ENCODE measurements around the gene MRPS11. TPM values are rescaled to one million over a fixed set of nuclear protein-coding genes. Genes with fewer than 3 reads are reported as not detected.

Gene MRPS11
- total RNA-seq, 1 donor from 2014 or later: 56.3 TPM

DNA sequence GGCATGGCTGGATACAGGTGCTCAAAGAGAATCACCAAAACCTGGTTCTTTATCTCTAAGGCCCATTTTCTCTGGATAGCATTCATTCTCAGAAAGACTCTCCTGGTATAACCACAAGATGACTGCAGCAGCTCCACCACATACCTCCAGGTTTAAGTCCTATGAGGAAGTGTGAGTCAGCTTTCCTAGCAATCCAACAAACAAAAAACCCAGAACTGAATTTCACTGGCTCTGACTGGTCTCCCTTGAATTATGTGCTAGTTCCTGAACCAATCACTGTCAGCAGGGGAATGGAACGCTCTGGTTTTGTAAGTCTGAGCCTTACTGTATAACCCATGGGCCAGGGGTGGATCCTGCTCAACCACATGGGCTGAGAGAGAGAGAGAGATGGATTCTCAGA, 27.5 kb upstream of the MRPS11 start:
- peaks cover 11% of the 10 kb centered on the region for H3K9me3 Mint-ChIP-seq
- H3K4me1 Mint-ChIP-seq: peaks cover 6% of the 10 kb centered on the region
- TF ChIP-seq, protein P1, sequence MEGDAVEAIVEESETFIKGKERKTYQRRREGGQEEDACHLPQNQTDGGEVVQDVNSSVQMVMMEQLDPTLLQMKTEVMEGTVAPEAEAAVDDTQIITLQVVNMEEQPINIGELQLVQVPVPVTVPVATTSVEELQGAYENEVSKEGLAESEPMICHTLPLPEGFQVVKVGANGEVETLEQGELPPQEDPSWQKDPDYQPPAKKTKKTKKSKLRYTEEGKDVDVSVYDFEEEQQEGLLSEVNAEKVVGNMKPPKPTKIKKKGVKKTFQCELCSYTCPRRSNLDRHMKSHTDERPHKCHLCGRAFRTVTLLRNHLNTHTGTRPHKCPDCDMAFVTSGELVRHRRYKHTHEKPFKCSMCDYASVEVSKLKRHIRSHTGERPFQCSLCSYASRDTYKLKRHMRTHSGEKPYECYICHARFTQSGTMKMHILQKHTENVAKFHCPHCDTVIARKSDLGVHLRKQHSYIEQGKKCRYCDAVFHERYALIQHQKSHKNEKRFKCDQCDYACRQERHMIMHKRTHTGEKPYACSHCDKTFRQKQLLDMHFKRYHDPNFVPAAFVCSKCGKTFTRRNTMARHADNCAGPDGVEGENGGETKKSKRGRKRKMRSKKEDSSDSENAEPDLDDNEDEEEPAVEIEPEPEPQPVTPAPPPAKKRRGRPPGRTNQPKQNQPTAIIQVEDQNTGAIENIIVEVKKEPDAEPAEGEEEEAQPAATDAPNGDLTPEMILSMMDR (conservative IDR thresholded peaks at IDR 0.05): no peak
- H3K27ac Mint-ChIP-seq (ENCODE audit: unreplicated experiment): no peak overlapping the region
- no peak overlapping the region for H3K4me3 Mint-ChIP-seq
- no peak for DNase-seq (ENCODE audit: low read depth, low spot score)
- peaks cover 5% of the 10 kb centered on the region for H3K36me3 Mint-ChIP-seq (ENCODE audit: low read depth)
- peaks cover 39% of the 10 kb centered on the region for H3K27me3 Mint-ChIP-seq (ENCODE audit: low read depth)

DNA sequence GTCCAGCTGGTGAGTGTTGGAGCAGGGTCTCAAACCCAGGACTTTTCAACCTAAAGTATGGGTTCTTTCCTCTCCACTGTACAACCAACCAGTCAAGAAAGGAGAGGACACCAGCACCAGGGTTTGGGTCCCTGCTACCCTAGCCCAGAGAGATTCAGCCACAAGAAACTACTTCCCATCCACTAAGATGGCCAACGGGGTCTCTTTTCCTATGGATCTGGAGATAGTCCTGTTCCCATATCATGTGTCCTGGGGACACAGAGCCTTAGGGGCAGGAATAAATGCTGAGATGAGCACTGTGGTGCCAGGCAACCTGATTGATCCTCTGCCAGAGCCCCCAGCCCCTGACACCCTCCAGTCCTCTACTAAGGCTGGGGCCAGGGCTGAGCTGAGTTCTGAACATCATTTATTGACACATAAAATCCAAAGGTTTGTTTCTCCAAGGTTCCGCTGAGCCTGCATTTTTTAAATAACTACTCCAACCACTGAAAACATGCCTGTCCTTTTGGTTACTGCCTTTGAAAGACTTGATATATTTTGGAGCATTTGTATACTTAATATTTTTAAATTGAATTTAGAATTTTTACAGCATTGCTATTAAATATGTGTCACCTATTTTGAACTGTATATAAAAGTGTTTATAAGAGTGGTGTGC, 26.3 kb upstream of the MRPS11 start:
- Mint-ChIP-seq H3K4me3 (no peak overlapping the region), H3K4me1 (no peaks in the 10 kb centered on the region), H3K27ac (ENCODE audit: unreplicated experiment) (no peak overlapping the region), H3K9me3 (peaks cover 11% of the 10 kb centered on the region), H3K27me3 (ENCODE audit: low read depth) (peaks cover 35% of the 10 kb centered on the region), H3K36me3 (ENCODE audit: low read depth) (peaks cover 5% of the 10 kb centered on the region)
- TF ChIP-seq, protein P1 (conservative IDR thresholded peaks at IDR 0.05): no peak
- DNase-seq (ENCODE audit: low read depth, low spot score): no peak

GRCh38 chr15:88447206-88447605, 20.3 kb upstream of the MRPS11 start:
- TF ChIP-seq, protein P1 (conservative IDR thresholded peaks at IDR 0.05): no peak
- H3K9me3 Mint-ChIP-seq: peaks cover 11% of the 10 kb centered on the region
- peaks cover 5% of the 10 kb centered on the region for H3K36me3 Mint-ChIP-seq (ENCODE audit: low read depth)
- no peaks in the 10 kb centered on the region for H3K4me1 Mint-ChIP-seq
- peaks cover 37% of the 10 kb centered on the region for H3K27me3 Mint-ChIP-seq (ENCODE audit: low read depth)
- no peak overlapping the region for H3K27ac Mint-ChIP-seq (ENCODE audit: unreplicated experiment)
- no peak overlapping the region for H3K4me3 Mint-ChIP-seq
- DNase-seq (ENCODE audit: low read depth, low spot score): no peak

DNA sequence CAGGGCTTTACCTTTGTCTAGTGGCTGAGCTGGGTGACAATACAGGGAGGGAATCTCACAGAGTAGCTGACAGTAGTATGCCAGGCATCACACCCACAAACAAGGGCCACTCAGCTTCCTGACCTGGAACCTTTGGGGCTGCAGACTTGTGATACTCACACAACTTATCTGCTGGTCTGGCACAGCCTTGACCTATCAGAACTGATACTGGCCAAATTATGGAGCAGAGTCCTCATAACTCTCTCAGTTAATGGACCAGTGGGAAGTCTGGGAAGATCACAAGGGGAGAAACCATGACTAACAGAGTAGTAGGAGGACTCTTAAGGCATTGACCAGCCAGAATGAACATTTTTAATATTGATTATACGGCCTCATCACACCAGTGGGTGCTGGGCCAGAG, 19.8 kb upstream of the MRPS11 start:
- Mint-ChIP-seq H3K9me3 (peaks cover 11% of the 10 kb centered on the region), H3K4me3 (no peak overlapping the region), H3K27ac (ENCODE audit: unreplicated experiment) (no peak overlapping the region), H3K27me3 (ENCODE audit: low read depth) (peaks cover 36% of the 10 kb centered on the region), H3K4me1 (no peaks in the 10 kb centered on the region), H3K36me3 (ENCODE audit: low read depth) (peaks cover 5% of the 10 kb centered on the region)
- TF ChIP-seq, protein P1 (conservative IDR thresholded peaks at IDR 0.05): no peak
- DNase-seq (ENCODE audit: low read depth, low spot score): no peak

- no peak for DNase-seq (ENCODE audit: low read depth, low spot score)
- Mint-ChIP-seq H3K9me3 (no peaks in the 10 kb centered on the region), H3K27me3 (ENCODE audit: low read depth) (peaks cover 32% of the 10 kb centered on the region), H3K36me3 (ENCODE audit: low read depth) (no peaks in the 10 kb centered on the region), H3K27ac (ENCODE audit: unreplicated experiment) (no peak overlapping the region), H3K4me1 (no peaks in the 10 kb centered on the region), H3K4me3 (no peak overlapping the region)
- TF ChIP-seq, protein P1 (conservative IDR thresholded peaks at IDR 0.05): no peak
These were observed 18.5 kb upstream of the MRPS11 start for GRCh38 chr15:88448991-88449461.
